PFSK-1 (cell line): ENCODE measurements around the gene AKR1B15.

ENCODE experiments used
- POLR2AphosphoS5 ChIP-seq: IDR thresholded peaks from 2 replicates; pipeline ENCODE4 v1.6.1; 2012; ENCODE audit warnings: low read depth, mild to moderate bottlenecking, control low read depth, low read length, moderate library complexity
- REST ChIP-seq, 2 experiments: IDR thresholded peaks; 2 replicates each; pipeline versions ENCODE4 v1.6.1 to v1.8.0; 2011 to 2012; ENCODE audit warnings: low read depth in 2 of 2, low read length in 2 of 2, control low read depth in 1 of 2, inconsistent platforms in 1 of 2, mild to moderate bottlenecking in 1 of 2, moderate library complexity in 1 of 2; ENCODE audit not compliant: insufficient read depth in 1 of 2
- SIN3A ChIP-seq: IDR thresholded peaks from 2 replicates; pipeline ENCODE4 v1.6.1; 2012; ENCODE audit warnings: mild to moderate bottlenecking, low read length, moderate library complexity, borderline replicate concordance; ENCODE audit not compliant: insufficient read depth
- TAF1 ChIP-seq: IDR thresholded peaks from 2 replicates; pipeline ENCODE4 v1.6.1; 2012; ENCODE audit warnings: low read length, control low read depth, borderline replicate concordance; ENCODE audit not compliant: insufficient read depth

DNA sequence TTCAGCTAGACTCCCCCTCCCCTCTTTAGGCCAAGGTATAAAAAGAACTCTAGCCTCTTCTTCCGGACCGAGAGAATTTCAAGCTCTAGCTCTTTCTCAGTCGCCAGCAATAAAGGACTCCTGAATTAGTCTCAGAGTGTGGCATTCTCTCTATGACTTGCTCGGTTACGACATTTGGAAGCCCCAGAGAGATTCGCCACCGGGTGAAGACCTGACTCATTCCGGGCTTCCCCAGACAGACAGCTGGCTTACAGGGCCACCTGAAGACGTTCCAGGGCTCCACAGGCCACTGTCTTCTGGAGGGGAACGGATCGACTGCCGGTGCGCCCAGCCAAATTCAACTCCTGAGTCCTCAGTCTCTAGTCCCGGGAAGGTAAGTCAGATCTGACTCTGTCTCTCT, at the start of gene AKR1B15:
- TF ChIP-seq REST (IDR thresholded peaks at IDR 0.05; ENCODE audit: insufficient read depth in 1 of 2, low read depth in 2 of 2, low read length in 2 of 2), result no peak
- no peak for TF ChIP-seq POLR2AphosphoS5
- TF ChIP-seq SIN3A, result no peak
- TF ChIP-seq TAF1, result no peak
